IMR-90 (cell line): Measurements from ENCODE around the gene POU2AF2. TPM values are rescaled to one million over a fixed set of nuclear protein-coding genes. Genes with fewer than 3 reads are reported as not detected.

ENCODE experiments used
- ATAC-seq: fragments of 200-7000 bp; cut with Tn5 transposase; 2 replicates; pipeline ENCODE4 v1.9.1; 2020; ENCODE audit warnings: low read depth, mild to moderate bottlenecking, moderate library complexity
- BruUV-seq: library from RNA; stranded (reverse); fragments of 400-500 nt; replicated peaks from 2 replicates; lab custom pipeline; 2021; lab: Mats Ljungman, UMichigan
- CTCF ChIA-PET: fragments of 300-600 bp; formaldehyde crosslinking; extraction: SDS; loops from one replicate; lab custom pipeline; 2021; ENCODE audit warnings: antibody characterized with exemption; lab: Yijun Ruan, JAX
- POLR2A ChIA-PET: fragments of 300-600 bp; sonication (Branson Sonifier 250); formaldehyde crosslinking; loops from one replicate; lab custom pipeline; 2022; ENCODE audit warnings: antibody characterized with exemption; ENCODE audit not compliant: unreplicated experiment; lab: Charles Lee
- DNase-seq: peaks from one replicate; pipeline ENCODE4 v3.0.0; 2013
- H2AFZ ChIP-seq: replicated peaks from 2 replicates; pipeline ENCODE3; 2013; ENCODE audit warnings: low read length, mild to moderate bottlenecking; ENCODE audit not compliant: poor library complexity
- H2AK5ac ChIP-seq: 2 replicates; pipeline ENCODE4 v1.6.1; 2013; ENCODE audit warnings: low read depth, low read length, inconsistent platforms
- H2AK9ac ChIP-seq: replicated peaks from 2 replicates; pipeline ENCODE3; 2013; ENCODE audit warnings: mild to moderate bottlenecking, low read depth, low read length, moderate library complexity; ENCODE audit not compliant: poor library complexity
- H2BK120ac ChIP-seq: 2 replicates; pipeline ENCODE4 v1.6.1; 2013; ENCODE audit warnings: low read depth, low read length, inconsistent platforms
- H2BK15ac ChIP-seq: 3 replicates; pipeline ENCODE4 v1.6.1; 2013; ENCODE audit warnings: low read depth, low read length, inconsistent platforms
- H2BK20ac ChIP-seq: 2 replicates; pipeline ENCODE4 v1.6.1; 2013; ENCODE audit warnings: low read depth, mild to moderate bottlenecking, inconsistent platforms, low read length, moderate library complexity
- H2BK5ac ChIP-seq: 2 replicates; pipeline ENCODE4 v1.6.1; 2013; ENCODE audit warnings: mild to moderate bottlenecking, low read depth, low read length, inconsistent platforms; ENCODE audit not compliant: poor library complexity, severe bottlenecking
- H3K14ac ChIP-seq: replicated peaks from 2 replicates; pipeline ENCODE4 v1.6.1; 2013; ENCODE audit warnings: low read depth, low read length, inconsistent platforms
- H3K18ac ChIP-seq: 2 replicates; pipeline ENCODE4 v1.6.1; 2013; ENCODE audit warnings: low read depth, low read length, control low read depth
- H3K23ac ChIP-seq: 2 replicates; pipeline ENCODE4 v1.6.1; 2013; ENCODE audit warnings: low read depth, low read length, inconsistent platforms
- H3K27ac ChIP-seq: 2 replicates; pipeline ENCODE4 v1.5.1; 2013; ENCODE audit warnings: mild to moderate bottlenecking, control low read depth, low read length; ENCODE audit not compliant: insufficient read depth
- H3K27me3 ChIP-seq: 2 replicates; pipeline ENCODE4 v1.6.1; 2013; ENCODE audit warnings: low read length; ENCODE audit not compliant: control insufficient read depth, insufficient read depth
- H3K36me3 ChIP-seq: 2 replicates; pipeline ENCODE4 v1.6.1; 2013; ENCODE audit warnings: low read length, mixed read lengths; ENCODE audit not compliant: control insufficient read depth, insufficient read depth
- H3K4ac ChIP-seq: 2 replicates; pipeline ENCODE4 v1.6.1; 2013; ENCODE audit warnings: low read depth, low read length, inconsistent platforms
- H3K4me1 ChIP-seq: 2 replicates; pipeline ENCODE4 v1.6.1; 2013; ENCODE audit warnings: low read length, mixed read lengths; ENCODE audit not compliant: control insufficient read depth, insufficient read depth
- H3K4me2 ChIP-seq: 2 replicates; pipeline ENCODE4 v1.6.1; 2013; ENCODE audit warnings: low read depth, mild to moderate bottlenecking, control low read depth, low read length, moderate library complexity
- H3K4me3 ChIP-seq: 2 replicates; pipeline ENCODE4 v1.5.1; 2013; ENCODE audit warnings: low read depth, mild to moderate bottlenecking, control low read depth, low read length, moderate library complexity; ENCODE audit not compliant: insufficient read depth
- H3K56ac ChIP-seq: 2 replicates; pipeline ENCODE4 v1.6.1; 2013; ENCODE audit warnings: low read length, inconsistent platforms; ENCODE audit not compliant: insufficient read depth; ENCODE audit errors: extremely low read depth
- H3K79me1 ChIP-seq, 2 experiments: 2 replicates each; pipeline ENCODE4 v1.6.1; 2013; ENCODE audit warnings: low read length in 2 of 2, inconsistent platforms in 1 of 2, low read depth in 1 of 2
- H3K9ac ChIP-seq: 2 replicates; pipeline ENCODE4 v1.6.1; 2013; ENCODE audit warnings: low read depth, low read length, control low read depth
- H3K9me1 ChIP-seq: 2 replicates; pipeline ENCODE4 v1.6.1; 2013; ENCODE audit warnings: low read length, inconsistent platforms; ENCODE audit not compliant: insufficient read depth
- H3K9me3 ChIP-seq: 2 replicates; pipeline ENCODE4 v1.6.1; 2013; ENCODE audit warnings: low read length; ENCODE audit not compliant: control insufficient read depth, insufficient read depth
- H4K20me1 ChIP-seq: 2 replicates; pipeline ENCODE4 v1.6.1; 2013; ENCODE audit warnings: low read length, inconsistent platforms; ENCODE audit not compliant: insufficient read depth
- H4K5ac ChIP-seq: 2 replicates; pipeline ENCODE4 v1.6.1; 2013; ENCODE audit warnings: mild to moderate bottlenecking, low read depth, low read length, control low read depth
- H4K8ac ChIP-seq, 2 experiments: 2 replicates each; pipeline ENCODE4 v1.6.1; 2013; ENCODE audit warnings: low read depth in 2 of 2, low read length in 2 of 2, control low read depth in 1 of 2, inconsistent platforms in 1 of 2
- H4K91ac ChIP-seq: 2 replicates; pipeline ENCODE4 v1.6.1; 2013; ENCODE audit warnings: low read depth, low read length, inconsistent platforms; ENCODE audit not compliant: insufficient read depth
- BHLHE40 ChIP-seq: fragments of 150-350 bp; IDR thresholded peaks from 2 replicates; pipeline ENCODE4 v1.6.1; 2016; ENCODE audit warnings: mild to moderate bottlenecking, low read depth, low read length
- CEBPB ChIP-seq: IDR thresholded peaks from 2 replicates; pipeline ENCODE4 v1.6.1; 2012; ENCODE audit warnings: low read depth, low read length, improper control_type of control experiment
- CHD1 ChIP-seq: IDR thresholded peaks from 2 replicates; pipeline ENCODE4 v1.6.1; 2012; ENCODE audit warnings: low read depth, low read length, improper control_type of control experiment
- FOS ChIP-seq: fragments of 150-350 bp; IDR thresholded peaks from 2 replicates; pipeline ENCODE4 v1.6.1; 2016; ENCODE audit warnings: low read depth, low read length
- MAFK ChIP-seq: IDR thresholded peaks from 2 replicates; pipeline ENCODE4 v1.6.1; 2012; ENCODE audit warnings: low read depth, low read length, improper control_type of control experiment
- MAZ ChIP-seq: IDR thresholded peaks from 2 replicates; pipeline ENCODE4 v1.6.1; 2012; ENCODE audit warnings: low read depth, mild to moderate bottlenecking, low read length, improper control_type of control experiment, moderate library complexity, borderline replicate concordance
- MXI1 ChIP-seq: IDR thresholded peaks from 2 replicates; pipeline ENCODE4 v1.6.1; 2012; ENCODE audit warnings: low read depth, mild to moderate bottlenecking, low read length, moderate library complexity, borderline replicate concordance
- NFE2L2 ChIP-seq: fragments of 150-350 bp; IDR thresholded peaks from 2 replicates; pipeline ENCODE4 v1.6.1; 2016; ENCODE audit warnings: low read depth, mild to moderate bottlenecking, low read length
- POLR2A ChIP-seq: IDR thresholded peaks from 2 replicates; pipeline ENCODE4 v1.6.1; 2012; ENCODE audit warnings: mild to moderate bottlenecking, low read depth, low read length
- RAD21 ChIP-seq: IDR thresholded peaks from 2 replicates; pipeline ENCODE4 v1.6.1; 2012; ENCODE audit warnings: low read length, improper control_type of control experiment
- RCOR1 ChIP-seq: IDR thresholded peaks from 2 replicates; pipeline ENCODE4 v1.6.1; 2012; ENCODE audit warnings: mild to moderate bottlenecking, low read length, improper control_type of control experiment; ENCODE audit not compliant: insufficient replicate concordance
- RFX5 ChIP-seq: IDR thresholded peaks from 2 replicates; pipeline ENCODE4 v1.8.0; 2012; ENCODE audit warnings: low read depth, mild to moderate bottlenecking, low read length, moderate library complexity
- SMC3 ChIP-seq: fragments of 150-350 bp; IDR thresholded peaks from 2 replicates; pipeline ENCODE4 v1.6.1; 2016; ENCODE audit warnings: low read depth, mild to moderate bottlenecking, antibody characterized with exemption, low read length, moderate library complexity
- WGBS, 2 experiments: methylation state at CpG; one replicate each; pipeline versions ENCODE4 v1.1.5 to v1.1.7; 2013; ENCODE audit warnings: missing lambda C conversion rate in 2 of 2; ENCODE audit not compliant: insufficient read length in 1 of 2; ENCODE audit errors: extremely low coverage in 2 of 2; 5-methylcytosine and 5-hydroxymethylcytosine counted together
- dilution Hi-C: fragments of 300-500 bp; cut with HindIII; formaldehyde crosslinking; loops from one replicate; pipeline ENCODE4 v1.14.3; 2018; ENCODE audit warnings: low sequenced_read_pairs; ENCODE audit not compliant: unreplicated experiment
- in situ Hi-C: fragments of 300-500 bp; cut with MboI; formaldehyde crosslinking; loops from 3 replicates; pipeline ENCODE4 v1.14.3; 2019; ENCODE audit warnings: low sequenced_read_pairs, inconsistent platforms, mixed read lengths
- intact Hi-C: fragments of 100-400 bp; cut with micrococcal nuclease; formaldehyde crosslinking; loops from 2 replicates; pipeline ENCODE4 v1.10.0; 2022
- polyA plus RNA-seq, 3 experiments: library from polyadenylated mRNA; depleted of rRNA; stranded (reverse); fragments of >200 nt; gene quantifications; 2 replicates each; pipeline ENCODE4 v1.2.3, GENCODE V29; 2012; ENCODE audit warnings: low replicate concordance in 1 of 3
- total RNA-seq: library from RNA; depleted of rRNA; stranded (reverse); fragments of >200 nt; gene quantifications from 2 replicates; pipeline ENCODE4 v1.2.3, GENCODE V29; 2012
- TF ChIP-seq, protein P1 (sequence below): fragments of 150-350 bp; IDR thresholded peaks from 2 replicates; pipeline ENCODE4 v1.6.1; 2016; ENCODE audit warnings: low read depth, mild to moderate bottlenecking, low read length, moderate library complexity, borderline replicate concordance
- TF ChIP-seq, protein P2 (sequence below): fragments of 150-350 bp; IDR thresholded peaks from 2 replicates; pipeline ENCODE4 v1.6.1; 2017; ENCODE audit warnings: mild to moderate bottlenecking, antibody characterized with exemption, low read length, low read depth
- TF ChIP-seq, protein P3 (sequence below): conservative IDR thresholded peaks from 2 replicates; pipeline ENCODE4 v1.5.1; 2012; ENCODE audit warnings: mild to moderate bottlenecking, low read depth, low read length, improper control_type of control experiment

The POU2AF2 gene
- total and polyA plus RNA-seq, 2 of the 4 experiments (the other 2 are of a cell fraction), result not detected

GRCh38 chr11:111200010-111200534, 45.5 kb upstream of the POU2AF2 start:
- Histone ChIP-seq H3K79me1 (no peaks in the 10 kb centered on the region), H2BK15ac (no peak overlapping the region), H3K27me3 (no peaks in the 10 kb centered on the region), H3K4ac (no peak overlapping the region), H3K4me2 (no peak overlapping the region), H3K27ac (no peak overlapping the region), H2AFZ (no peak overlapping the region), H3K14ac (no peak overlapping the region), H2AK5ac (no peak overlapping the region), H4K5ac (no peak overlapping the region), H2BK120ac (no peak overlapping the region), H3K36me3 (no peaks in the 10 kb centered on the region), H2AK9ac (no peak overlapping the region), H3K23ac (no peak overlapping the region), H4K91ac (no peak overlapping the region), H3K9me1 (peaks cover under 1% of the 10 kb centered on the region; the same call in 1 of the 2 replicates), H4K20me1 (no peaks in the 10 kb centered on the region), H3K18ac (no peak overlapping the region), H3K9me3 (no peaks in the 10 kb centered on the region), H3K4me1 (peaks cover 2% of the 10 kb centered on the region), H3K56ac (no peak overlapping the region), H2BK20ac (no peak overlapping the region), H3K9ac (no peak overlapping the region), H2BK5ac (no peak overlapping the region), H4K8ac (no peak overlapping the region), H3K4me3 (no peak overlapping the region)
- ATAC-seq (no peak), DNase-seq (no peak)
- TF ChIP-seq SMC3 (no peak), POLR2A (no peak), RFX5 (no peak), MAZ (no peak), CEBPB (no peak), RCOR1 (no peak), NFE2L2 (no peak), RAD21 (no peak), BHLHE40 (no peak), FOS (no peak), MAFK (no peak), MXI1 (no peak), CHD1 (no peak)
- TF ChIP-seq, protein P1, sequence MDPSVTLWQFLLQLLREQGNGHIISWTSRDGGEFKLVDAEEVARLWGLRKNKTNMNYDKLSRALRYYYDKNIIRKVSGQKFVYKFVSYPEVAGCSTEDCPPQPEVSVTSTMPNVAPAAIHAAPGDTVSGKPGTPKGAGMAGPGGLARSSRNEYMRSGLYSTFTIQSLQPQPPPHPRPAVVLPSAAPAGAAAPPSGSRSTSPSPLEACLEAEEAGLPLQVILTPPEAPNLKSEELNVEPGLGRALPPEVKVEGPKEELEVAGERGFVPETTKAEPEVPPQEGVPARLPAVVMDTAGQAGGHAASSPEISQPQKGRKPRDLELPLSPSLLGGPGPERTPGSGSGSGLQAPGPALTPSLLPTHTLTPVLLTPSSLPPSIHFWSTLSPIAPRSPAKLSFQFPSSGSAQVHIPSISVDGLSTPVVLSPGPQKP, result no peak
- TF ChIP-seq, protein P2, sequence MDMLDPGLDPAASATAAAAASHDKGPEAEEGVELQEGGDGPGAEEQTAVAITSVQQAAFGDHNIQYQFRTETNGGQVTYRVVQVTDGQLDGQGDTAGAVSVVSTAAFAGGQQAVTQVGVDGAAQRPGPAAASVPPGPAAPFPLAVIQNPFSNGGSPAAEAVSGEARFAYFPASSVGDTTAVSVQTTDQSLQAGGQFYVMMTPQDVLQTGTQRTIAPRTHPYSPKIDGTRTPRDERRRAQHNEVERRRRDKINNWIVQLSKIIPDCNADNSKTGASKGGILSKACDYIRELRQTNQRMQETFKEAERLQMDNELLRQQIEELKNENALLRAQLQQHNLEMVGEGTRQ, result no peak
- TF ChIP-seq, protein P3, sequence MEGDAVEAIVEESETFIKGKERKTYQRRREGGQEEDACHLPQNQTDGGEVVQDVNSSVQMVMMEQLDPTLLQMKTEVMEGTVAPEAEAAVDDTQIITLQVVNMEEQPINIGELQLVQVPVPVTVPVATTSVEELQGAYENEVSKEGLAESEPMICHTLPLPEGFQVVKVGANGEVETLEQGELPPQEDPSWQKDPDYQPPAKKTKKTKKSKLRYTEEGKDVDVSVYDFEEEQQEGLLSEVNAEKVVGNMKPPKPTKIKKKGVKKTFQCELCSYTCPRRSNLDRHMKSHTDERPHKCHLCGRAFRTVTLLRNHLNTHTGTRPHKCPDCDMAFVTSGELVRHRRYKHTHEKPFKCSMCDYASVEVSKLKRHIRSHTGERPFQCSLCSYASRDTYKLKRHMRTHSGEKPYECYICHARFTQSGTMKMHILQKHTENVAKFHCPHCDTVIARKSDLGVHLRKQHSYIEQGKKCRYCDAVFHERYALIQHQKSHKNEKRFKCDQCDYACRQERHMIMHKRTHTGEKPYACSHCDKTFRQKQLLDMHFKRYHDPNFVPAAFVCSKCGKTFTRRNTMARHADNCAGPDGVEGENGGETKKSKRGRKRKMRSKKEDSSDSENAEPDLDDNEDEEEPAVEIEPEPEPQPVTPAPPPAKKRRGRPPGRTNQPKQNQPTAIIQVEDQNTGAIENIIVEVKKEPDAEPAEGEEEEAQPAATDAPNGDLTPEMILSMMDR, result no peak
- POLR2A ChIA-PET, result no interaction called here
- dilution Hi-C loops (no loop called here), intact Hi-C loops (no loop called here), in situ Hi-C loops (no loop called here)
- no TSS peak for BruUV-seq
- WGBS, 2 experiments, result no CpG with 5 or more reads among the region's 3 CpGs
- CTCF ChIA-PET, result no interaction called here
